Large intestine (tissue), 3 donors: ENCODE results near the gene EPHB2. TPM values are rescaled to one million over a fixed set of nuclear protein-coding genes. Genes with fewer than 3 reads are reported as not detected.
"Not testable (repeated sequence)": the region's sequence is repeated elsewhere in the genome, so short reads cannot be mapped to it uniquely, and the experiment has no call there.

Experiments used
- DNase-seq, 2 donors: peaks; one replicate each; pipeline versions ENCODE4 v3.0.0 to v3.0.0-alpha.2; 2013
- H3K27ac ChIP-seq: one replicate; pipeline ENCODE4 v1.5.1; 2013; ENCODE audit warnings: low read length
- H3K27me3 ChIP-seq: 2 replicates; pipeline ENCODE4 v1.6.1; 2013; ENCODE audit warnings: low read length; ENCODE audit not compliant: control insufficient read depth, insufficient read depth
- H3K36me3 ChIP-seq: 2 replicates; pipeline ENCODE4 v1.6.1; 2013; ENCODE audit warnings: low read length; ENCODE audit not compliant: control insufficient read depth, insufficient read depth
- H3K4me1 ChIP-seq: one replicate; pipeline ENCODE4 v1.6.1; 2013; ENCODE audit warnings: low read length; ENCODE audit not compliant: control insufficient read depth, insufficient read depth
- H3K4me3 ChIP-seq: one replicate; pipeline ENCODE4 v1.5.1; 2013; ENCODE audit warnings: low read length
- H3K9me3 ChIP-seq: one replicate; pipeline ENCODE4 v1.6.1; 2013; ENCODE audit warnings: mild to moderate bottlenecking, low read depth, low read length, moderate library complexity; ENCODE audit not compliant: control insufficient read depth
- WGBS: methylation state at CpG from one replicate; pipeline ENCODE4 v1.1.5; 2013; ENCODE audit warnings: low lambda C conversion rate; ENCODE audit not compliant: insufficient coverage; 5-methylcytosine and 5-hydroxymethylcytosine counted together
- polyA plus RNA-seq: library from polyadenylated mRNA; unstranded; fragments of 120-200 nt; gene quantifications from one replicate; pipeline ENCODE4 v1.2.1, GENCODE V29; 2013

EPHB2 gene
- polyA plus RNA-seq, 1 donor = 37.6 TPM

DNA sequence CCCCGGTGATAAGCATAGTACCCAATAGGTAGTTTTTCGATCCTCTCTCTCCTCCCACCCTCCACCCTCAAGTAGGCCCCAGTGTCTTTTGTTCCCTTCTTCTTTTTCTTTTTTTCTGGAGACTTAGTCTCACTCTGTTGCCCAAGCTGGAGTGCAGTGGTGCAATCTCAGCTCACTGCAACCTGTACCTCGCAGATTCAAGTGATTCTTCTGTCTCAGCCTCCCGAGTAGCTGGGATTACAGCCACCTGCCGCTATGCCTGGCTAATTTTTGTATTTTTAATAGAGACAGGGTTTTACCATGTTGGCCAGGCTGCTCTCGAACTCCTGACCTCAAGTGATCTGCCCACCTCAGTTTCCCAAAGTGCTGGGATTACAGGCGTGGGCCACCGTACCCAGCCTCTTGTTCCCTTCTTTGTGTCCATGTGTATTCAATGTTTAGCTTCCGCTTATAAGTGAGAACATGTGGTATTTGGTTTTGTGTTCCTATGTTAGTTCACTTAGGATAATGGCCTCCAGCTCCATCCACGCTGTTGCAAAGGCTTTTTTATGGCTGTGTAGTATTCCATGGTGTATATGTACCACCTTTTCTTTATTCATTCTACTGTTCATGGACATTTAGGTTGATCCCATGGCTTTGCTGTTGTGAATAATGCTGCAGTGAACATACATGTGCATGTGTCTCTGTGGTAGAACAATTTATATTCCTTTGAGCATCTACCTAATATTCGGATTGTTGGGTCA lies 133.0 kb downstream of the EPHB2 start:
- H3K9me3 ChIP-seq, H3K4me1 ChIP-seq, H3K27me3 ChIP-seq, H3K4me3 ChIP-seq, H3K27ac ChIP-seq, DNase-seq: not testable (repeated sequence)
- peaks cover 18% of the 10 kb centered on the region for H3K36me3 ChIP-seq
- WGBS = 60% methylated on average over 1 of the region's 11 CpGs

DNA sequence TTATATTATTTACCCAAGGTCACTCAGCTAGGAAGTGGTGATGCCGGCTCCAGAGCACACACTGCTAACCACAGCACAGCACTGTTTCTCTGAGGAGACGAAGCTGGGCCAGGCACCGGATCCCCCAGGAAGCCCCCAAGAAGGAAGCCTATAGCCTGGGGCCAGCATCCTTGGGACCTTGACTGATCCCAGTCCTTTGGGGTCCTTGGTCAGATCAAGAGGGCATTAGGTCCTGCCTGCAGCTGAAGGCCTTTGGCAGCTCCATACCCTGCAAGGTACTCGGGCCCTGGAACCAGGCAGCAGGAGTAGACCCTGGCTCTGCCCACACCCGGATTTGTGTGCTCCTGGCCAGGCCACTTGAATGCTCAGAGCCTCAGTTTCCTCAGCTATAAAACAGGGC lies 134.0 kb downstream of the EPHB2 start:
- H3K4me1 ChIP-seq = no peaks in the 10 kb centered on the region
- H3K27ac ChIP-seq = no peak overlapping the region
- peaks cover 18% of the 10 kb centered on the region for H3K36me3 ChIP-seq
- H3K27me3 ChIP-seq = no peaks in the 10 kb centered on the region
- no peak overlapping the region for H3K4me3 ChIP-seq
- no peak for DNase-seq
- WGBS = no CpG with 5 or more reads among the region's 5 CpGs
- no peaks in the 10 kb centered on the region for H3K9me3 ChIP-seq

DNA sequence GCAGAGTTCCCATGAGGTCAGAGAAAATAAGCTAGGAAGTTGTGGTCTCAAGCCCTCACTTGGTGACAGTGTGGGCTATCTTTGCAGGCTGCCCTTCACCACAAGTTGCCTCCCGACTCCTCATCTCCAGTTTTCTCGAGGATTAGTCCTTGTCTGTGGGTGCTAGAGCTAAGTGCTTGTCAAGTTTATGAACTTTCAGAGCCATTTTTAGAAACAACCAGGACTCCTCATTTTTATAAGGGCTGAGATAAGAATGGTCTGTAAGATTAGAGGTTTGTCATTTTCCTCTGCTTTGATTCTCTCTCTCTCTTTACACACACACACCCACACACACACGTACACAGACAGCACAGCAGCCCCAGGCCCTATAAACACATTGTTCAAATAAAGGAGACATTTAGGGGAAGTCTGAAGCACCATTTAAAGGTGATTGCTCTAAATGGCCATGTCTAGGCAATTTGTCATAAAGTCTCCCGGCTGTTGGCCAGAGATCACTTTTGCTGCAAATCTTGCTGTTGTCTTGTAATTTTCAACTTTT lies 134.8 kb downstream of the EPHB2 start:
- H3K9me3 ChIP-seq = no peaks in the 10 kb centered on the region
- H3K27me3 ChIP-seq = no peaks in the 10 kb centered on the region
- DNase-seq = no peak
- peaks cover 18% of the 10 kb centered on the region for H3K36me3 ChIP-seq
- H3K27ac ChIP-seq = no peak overlapping the region
- H3K4me3 ChIP-seq = no peak overlapping the region
- no peaks in the 10 kb centered on the region for H3K4me1 ChIP-seq
- no CpG with 5 or more reads among the region's 4 CpGs for WGBS

DNA sequence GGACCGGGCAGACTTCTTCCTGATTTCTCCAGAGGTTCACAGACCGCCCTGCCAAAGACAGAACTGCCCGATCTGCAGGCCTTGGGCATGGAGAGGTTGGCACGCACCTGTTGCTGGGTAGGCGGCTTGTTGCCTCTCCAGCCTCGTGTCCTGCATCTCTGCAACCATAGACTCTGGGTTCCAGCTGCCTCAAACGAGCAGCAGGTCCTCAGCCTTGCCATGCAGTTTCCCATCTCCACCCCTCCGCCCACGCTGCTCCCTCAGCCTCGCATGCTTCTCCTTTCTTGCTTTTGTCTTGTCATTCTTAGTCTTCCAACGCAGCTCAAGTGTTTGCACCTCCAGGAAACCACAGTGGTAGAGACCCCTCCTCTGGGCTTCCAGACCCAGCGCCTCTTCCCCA lies 135.8 kb downstream of the EPHB2 start:
- Histone ChIP-seq H3K9me3 (no peaks in the 10 kb centered on the region), H3K36me3 (peaks cover 18% of the 10 kb centered on the region), H3K27ac (no peak overlapping the region), H3K27me3 (no peaks in the 10 kb centered on the region), H3K4me1 (no peaks in the 10 kb centered on the region), H3K4me3 (no peak overlapping the region)
- DNase-seq = no peak
- WGBS = no CpG with 5 or more reads among the region's 12 CpGs

- 67% methylated on average over 1 of the region's 2 CpGs for WGBS
- Histone ChIP-seq H3K27me3 (no peaks in the 10 kb centered on the region), H3K27ac (no peak overlapping the region), H3K4me1 (no peaks in the 10 kb centered on the region), H3K4me3 (no peak overlapping the region), H3K36me3 (peaks cover 18% of the 10 kb centered on the region), H3K9me3 (no peaks in the 10 kb centered on the region)
- no peak for DNase-seq
Observed at GRCh38 chr1:22847249-22847648, 136.6 kb downstream of the EPHB2 start.

GRCh38 chr1:22847709-22848108 lies 137.1 kb downstream of the EPHB2 start:
- no peaks in the 10 kb centered on the region for H3K4me1 ChIP-seq
- WGBS = no CpG with 5 or more reads among the region's 2 CpGs
- H3K27me3 ChIP-seq = no peaks in the 10 kb centered on the region
- no peaks in the 10 kb centered on the region for H3K9me3 ChIP-seq
- DNase-seq = no peak
- H3K36me3 ChIP-seq = peaks cover 16% of the 10 kb centered on the region
- H3K4me3 ChIP-seq = no peak overlapping the region
- H3K27ac ChIP-seq = no peak overlapping the region

DNA sequence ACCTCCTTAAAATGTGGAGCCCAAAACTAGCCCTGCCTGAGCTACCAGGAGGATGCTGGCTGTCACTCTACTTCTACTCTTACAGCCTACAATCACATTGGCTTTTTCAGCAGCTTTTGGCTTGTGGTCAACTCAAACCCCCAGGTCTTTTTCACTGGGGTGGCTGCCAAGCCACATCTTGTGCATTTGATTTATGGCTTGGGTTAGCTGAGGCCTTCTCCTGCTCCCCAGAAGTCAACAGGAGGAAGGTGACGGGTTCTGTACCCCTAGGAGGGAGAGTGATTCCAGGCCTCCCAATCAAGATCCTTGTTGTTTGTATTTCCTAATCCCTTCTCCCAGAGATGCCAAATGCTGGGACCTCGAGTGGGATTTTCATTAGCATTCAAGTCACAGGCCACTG lies 137.8 kb downstream of the EPHB2 start:
- Histone ChIP-seq H3K4me1 (no peaks in the 10 kb centered on the region), H3K27ac (no peak overlapping the region), H3K36me3 (peaks cover 13% of the 10 kb centered on the region), H3K4me3 (no peak overlapping the region), H3K27me3 (no peaks in the 10 kb centered on the region), H3K9me3 (no peaks in the 10 kb centered on the region)
- WGBS = no CpG with 5 or more reads among the region's 2 CpGs
- no peak for DNase-seq

DNA sequence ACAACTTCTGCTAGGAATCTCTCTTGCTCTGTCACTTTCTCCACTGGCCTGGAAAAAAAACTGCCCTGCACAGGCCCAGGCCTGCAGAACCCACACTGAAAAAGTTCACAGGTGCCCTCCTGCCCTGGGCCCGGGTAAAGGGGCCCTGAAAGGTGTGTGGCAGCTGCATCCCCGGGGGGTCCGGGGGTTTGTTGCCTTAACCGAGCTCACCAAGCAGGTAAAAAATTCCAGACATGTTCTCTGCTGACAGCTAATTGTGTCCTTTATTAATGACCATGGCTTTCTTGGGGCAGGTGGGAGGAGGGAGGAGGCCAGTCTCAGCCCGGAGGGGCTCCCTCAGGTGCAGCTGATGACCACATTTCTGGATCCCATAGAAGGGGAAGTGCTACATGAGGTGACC lies 139.1 kb downstream of the EPHB2 start:
- Histone ChIP-seq H3K4me3 (no peak overlapping the region), H3K9me3 (no peaks in the 10 kb centered on the region), H3K36me3 (peaks cover 9% of the 10 kb centered on the region), H3K27ac (no peak overlapping the region), H3K27me3 (no peaks in the 10 kb centered on the region), H3K4me1 (no peaks in the 10 kb centered on the region)
- WGBS = no CpG with 5 or more reads among the region's 5 CpGs
- no peak for DNase-seq

GRCh38 chr1:22850281-22850680 lies 139.6 kb downstream of the EPHB2 start:
- no peak for DNase-seq
- Histone ChIP-seq H3K27ac (no peak overlapping the region), H3K27me3 (no peaks in the 10 kb centered on the region), H3K9me3 (no peaks in the 10 kb centered on the region), H3K4me1 (no peaks in the 10 kb centered on the region), H3K4me3 (no peak overlapping the region), H3K36me3 (peaks cover 9% of the 10 kb centered on the region)
- 46% methylated on average over 4 of the region's 11 CpGs for WGBS

GRCh38 chr1:22850681-22851080 lies 140.0 kb downstream of the EPHB2 start:
- H3K4me3 ChIP-seq = no peak overlapping the region
- no peaks in the 10 kb centered on the region for H3K4me1 ChIP-seq
- WGBS = no CpG with 5 or more reads among the region's 6 CpGs
- H3K36me3 ChIP-seq = peaks cover 9% of the 10 kb centered on the region
- DNase-seq = no peak
- no peaks in the 10 kb centered on the region for H3K9me3 ChIP-seq
- H3K27ac ChIP-seq = no peak overlapping the region
- no peaks in the 10 kb centered on the region for H3K27me3 ChIP-seq

- no peaks in the 10 kb centered on the region for H3K4me1 ChIP-seq
- no peak overlapping the region for H3K4me3 ChIP-seq
- peaks cover 8% of the 10 kb centered on the region for H3K36me3 ChIP-seq
- H3K27ac ChIP-seq = no peak overlapping the region
- WGBS = no CpG with 5 or more reads among the region's 4 CpGs
- H3K9me3 ChIP-seq = no peaks in the 10 kb centered on the region
- no peak for DNase-seq
- H3K27me3 ChIP-seq = no peaks in the 10 kb centered on the region
Observed at GRCh38 chr1:22851517-22851916, 140.9 kb downstream of the EPHB2 start.
